Spleen (tissue), 7 donors: Measurements from ENCODE around the gene GPATCH2L.

Experiments
- POLR2A ChIP-seq, 3 donors: fragments of 450-650 bp; IDR thresholded peaks; one replicate each; pipeline ENCODE4 v1.5.1; 2017; ENCODE audit warnings: antibody characterized with exemption in 3 of 3, mild to moderate bottlenecking in 1 of 3
- POLR2AphosphoS5 ChIP-seq, 3 donors: sonication (generic); formaldehyde crosslinking; IDR thresholded peaks; one replicate each; pipeline ENCODE4 v1.5.1; 2017; ENCODE audit warnings: antibody characterized with exemption in 3 of 3
- TF ChIP-seq, protein P1 (sequence below), 11 experiments: fragments of 200-600 bp in 7 of 11; fragments of 450-650 bp in 4 of 11; sonication (generic) in 4 of 11; IDR thresholded peaks in 8 of 11; conservative IDR thresholded peaks in 3 of 11; 1 replicate in 7 of 11; 2 replicates in 4 of 11; pipeline versions ENCODE4 v1.4.0 to v1.8.0; 2016 to 2021; ENCODE audit warnings: antibody characterized with exemption in 11 of 11, inconsistent platforms in 4 of 11, mild to moderate bottlenecking in 1 of 11
- donor health status: DM: no; HTN: no; CAD: no; lungs with moderate emphysema.
- donor health status: DM: no; HTN: no; CAD: no.
- donor health status: DM: no; HTN: no; CAD: no.

DNA sequence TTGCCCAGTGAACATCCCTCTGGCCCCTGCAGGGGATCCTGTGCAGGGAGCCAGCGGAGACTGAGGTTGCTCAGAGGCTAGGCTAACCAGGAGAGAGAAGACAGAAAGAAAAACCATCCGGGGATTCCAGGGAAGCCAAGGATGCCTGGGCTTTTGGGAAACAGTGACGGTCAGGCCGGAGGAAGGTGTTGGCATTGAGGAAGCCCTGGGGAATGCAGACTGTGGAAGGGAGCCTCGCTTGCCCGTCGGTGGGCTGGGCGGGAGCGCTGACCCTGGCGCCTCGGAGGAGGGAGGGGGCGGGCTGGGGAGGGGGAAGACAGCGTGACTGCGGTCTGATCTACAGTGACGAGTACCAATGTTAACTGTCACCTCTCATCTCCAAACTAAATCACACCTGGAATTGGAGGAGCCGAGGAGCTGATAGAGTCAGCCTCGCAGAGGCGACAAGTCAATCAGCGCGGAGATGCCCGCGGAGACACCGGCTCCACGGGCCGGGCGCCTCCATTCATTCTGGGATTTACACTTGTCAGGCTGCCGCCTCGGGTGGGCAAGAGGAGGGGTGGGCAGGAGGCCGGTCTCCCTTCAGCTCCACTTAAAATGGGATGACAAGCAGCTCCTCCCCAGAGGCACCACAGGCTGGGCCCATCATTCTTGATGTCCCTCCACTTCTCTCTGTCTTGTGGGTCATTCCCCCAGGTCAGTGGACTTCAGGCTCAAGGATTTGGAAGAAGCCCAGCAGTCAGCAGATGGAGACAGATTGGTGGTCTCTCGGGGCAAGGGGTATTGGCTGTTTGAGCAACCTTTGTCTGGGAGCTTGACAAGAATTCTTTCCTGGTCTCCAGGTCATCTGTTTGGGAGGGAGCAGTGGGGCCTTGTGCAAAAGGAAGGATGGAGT lies 20.4 kb upstream of the GPATCH2L start:
- no peak for TF ChIP-seq POLR2A (IDR thresholded peaks at IDR 0.05)
- TF ChIP-seq, protein P1, sequence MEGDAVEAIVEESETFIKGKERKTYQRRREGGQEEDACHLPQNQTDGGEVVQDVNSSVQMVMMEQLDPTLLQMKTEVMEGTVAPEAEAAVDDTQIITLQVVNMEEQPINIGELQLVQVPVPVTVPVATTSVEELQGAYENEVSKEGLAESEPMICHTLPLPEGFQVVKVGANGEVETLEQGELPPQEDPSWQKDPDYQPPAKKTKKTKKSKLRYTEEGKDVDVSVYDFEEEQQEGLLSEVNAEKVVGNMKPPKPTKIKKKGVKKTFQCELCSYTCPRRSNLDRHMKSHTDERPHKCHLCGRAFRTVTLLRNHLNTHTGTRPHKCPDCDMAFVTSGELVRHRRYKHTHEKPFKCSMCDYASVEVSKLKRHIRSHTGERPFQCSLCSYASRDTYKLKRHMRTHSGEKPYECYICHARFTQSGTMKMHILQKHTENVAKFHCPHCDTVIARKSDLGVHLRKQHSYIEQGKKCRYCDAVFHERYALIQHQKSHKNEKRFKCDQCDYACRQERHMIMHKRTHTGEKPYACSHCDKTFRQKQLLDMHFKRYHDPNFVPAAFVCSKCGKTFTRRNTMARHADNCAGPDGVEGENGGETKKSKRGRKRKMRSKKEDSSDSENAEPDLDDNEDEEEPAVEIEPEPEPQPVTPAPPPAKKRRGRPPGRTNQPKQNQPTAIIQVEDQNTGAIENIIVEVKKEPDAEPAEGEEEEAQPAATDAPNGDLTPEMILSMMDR (IDR thresholded peaks at IDR 0.05 in 8 of 11, conservative IDR thresholded peaks at IDR 0.05 in 3 of 11): no peak
- TF ChIP-seq POLR2AphosphoS5 (IDR thresholded peaks at IDR 0.05): no peak
